Measurements from ENCODE around the gene SAMD3. TPM values are rescaled to one million over a fixed set of nuclear protein-coding genes. Genes with fewer than 3 reads are reported as not detected.
"Not testable (repeated sequence)": the region's sequence is repeated elsewhere in the genome, so short reads cannot be mapped to it uniquely, and the experiment has no call there.

Gene SAMD3
- total RNA-seq, 1 donor from 2014 or later = 1.9 TPM

DNA sequence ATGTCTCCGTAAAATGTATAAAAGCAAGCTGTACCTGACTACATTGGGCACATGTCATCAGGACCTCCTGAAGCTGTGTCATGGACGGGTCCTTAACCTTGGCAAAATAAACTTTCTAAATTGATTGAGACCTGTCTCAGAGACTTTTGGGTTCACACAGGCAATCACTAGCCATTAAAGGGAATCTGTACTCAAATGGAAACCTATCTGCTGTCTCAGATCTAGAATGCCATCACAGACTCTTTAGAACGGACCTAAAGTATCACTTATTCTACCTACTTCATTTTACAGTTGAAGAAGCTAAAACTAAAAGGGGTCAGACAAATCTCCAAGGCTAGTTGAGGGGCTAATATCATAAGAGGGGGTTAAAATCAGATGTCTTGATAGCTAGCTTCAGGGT is 11.1 kb downstream of the SAMD3 start:
- DNase-seq (ENCODE audit: low spot score) = no peak

DNA sequence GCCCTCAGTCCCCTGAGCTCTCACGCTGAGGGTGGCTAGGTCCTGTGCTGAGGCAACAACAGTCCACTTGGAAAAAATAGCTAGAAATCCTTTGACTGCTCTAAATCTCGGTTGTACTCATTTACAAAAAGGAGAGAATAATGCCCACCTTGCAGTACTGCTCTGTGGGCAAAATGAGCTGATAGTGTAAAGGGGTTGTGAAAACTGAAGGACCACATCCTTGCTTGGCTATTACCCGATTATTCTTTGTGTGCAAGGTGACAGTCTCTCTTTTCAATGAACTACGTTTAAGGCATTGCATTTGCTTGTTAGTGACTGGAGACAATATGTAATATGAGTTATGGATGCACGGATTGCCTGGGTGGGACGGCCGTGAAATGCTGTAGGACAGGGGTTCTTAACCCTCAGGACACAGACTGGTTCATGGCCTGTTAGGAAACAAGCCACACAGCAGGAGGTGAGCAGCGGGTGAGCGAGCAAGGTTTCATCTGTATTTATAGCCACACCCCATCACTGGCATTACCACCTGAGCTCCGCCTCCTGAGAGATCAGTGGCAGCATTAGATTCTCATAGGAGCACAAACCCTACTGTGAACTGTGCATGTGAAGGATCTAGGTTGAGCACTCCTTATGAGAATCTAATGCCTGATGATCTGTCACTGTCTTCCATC is 14.6 kb downstream of the SAMD3 start:
- DNase-seq (ENCODE audit: low spot score) = no peak

DNA sequence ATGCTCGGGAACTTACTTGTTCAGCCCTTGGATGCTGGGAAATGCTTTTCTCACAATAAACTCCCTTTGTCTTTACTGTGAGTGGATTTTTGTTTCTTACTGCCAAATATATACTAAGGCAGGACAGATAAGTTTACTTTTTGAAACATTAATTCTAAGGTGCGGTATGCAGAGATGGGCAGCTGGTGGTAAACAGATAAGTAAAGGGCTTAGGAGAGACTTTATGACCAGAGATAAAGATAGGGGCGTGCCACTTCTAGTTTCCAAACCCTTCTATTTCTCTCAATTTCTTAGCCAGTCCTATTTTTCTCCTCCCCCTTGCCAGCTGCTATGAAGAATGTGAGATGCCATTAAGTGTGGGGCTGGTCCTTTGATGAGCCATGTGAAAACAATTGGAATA is 16.3 kb downstream of the SAMD3 start:
- DNase-seq (ENCODE audit: low spot score) = no peak

DNA sequence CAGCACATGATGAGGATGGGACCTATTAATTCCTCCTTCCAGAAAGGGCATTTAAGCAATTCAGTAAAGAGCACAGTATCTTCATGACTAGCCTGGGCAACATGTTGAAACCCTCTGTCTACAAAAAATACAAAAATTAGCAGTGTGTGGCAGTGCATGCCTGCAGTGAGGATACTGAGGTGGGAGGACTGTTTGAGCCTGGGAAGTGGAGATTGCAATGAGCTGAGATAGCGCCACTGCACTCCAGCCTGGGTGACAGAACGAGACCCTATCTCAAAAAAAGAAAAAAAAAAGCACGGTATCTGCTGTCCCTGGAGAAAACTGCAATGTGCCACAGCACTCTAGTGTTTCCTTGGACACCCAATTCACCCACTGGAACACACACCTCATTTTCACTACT is 18.4 kb downstream of the SAMD3 start:
- no peak for DNase-seq (ENCODE audit: low spot score)

DNA sequence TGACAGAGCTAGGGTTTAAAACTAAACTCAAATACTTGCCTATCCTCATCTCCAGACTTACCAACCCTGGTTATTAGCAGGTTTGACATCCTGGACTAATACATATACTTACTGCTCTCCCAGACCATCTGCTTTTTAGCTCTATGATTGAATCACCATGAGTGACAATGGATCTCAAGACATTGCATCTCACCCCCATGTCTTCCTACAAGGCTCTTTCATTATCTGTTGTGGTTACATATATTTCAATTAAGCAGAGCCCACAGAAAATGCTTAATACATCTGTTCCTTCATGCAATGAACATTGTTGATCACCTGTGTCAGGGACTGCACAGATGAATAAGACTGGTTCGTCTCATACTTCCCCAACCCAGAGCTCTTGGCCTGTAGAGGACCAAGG is 19.4 kb downstream of the SAMD3 start:
- DNase-seq (ENCODE audit: low spot score) = no peak

DNA sequence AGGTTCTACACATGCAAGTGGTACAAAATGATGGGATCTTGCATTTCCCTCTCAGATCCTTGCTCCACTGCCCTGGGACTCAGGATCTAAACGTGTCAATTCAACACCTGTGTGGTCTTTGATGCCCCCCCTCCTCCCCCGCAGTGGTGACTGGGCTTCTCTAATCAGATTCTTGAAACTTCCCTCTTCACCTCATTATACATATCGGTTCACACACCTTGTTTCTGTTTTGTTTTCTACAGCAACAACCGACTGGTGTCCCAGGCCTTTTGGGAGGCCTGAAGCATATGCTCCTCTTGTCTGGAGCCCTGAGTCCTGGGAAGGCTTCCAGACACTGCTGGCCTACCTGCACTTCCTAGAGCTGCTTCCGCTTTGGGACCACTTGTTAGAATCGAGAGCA is 20.0 kb downstream of the SAMD3 start:
- DNase-seq (ENCODE audit: low spot score) = no peak

DNA sequence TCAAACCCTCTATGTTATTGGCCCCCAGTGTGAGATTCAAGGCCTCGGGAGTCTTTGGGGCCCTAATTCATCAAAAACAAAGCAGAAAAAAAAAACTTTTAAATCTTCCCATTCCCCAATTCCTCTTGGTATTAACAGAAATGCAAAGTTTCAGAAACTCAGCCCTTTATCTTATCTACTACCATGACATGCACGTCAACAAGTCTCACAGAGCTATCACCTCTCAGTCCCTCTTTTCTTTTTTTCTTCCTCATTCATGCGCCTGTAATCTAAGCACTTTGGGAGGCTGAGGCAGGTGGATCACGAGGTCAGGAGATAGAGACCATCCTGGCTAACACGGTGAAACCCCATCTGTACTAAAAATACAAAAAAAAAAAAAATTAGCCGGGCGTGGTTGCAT is 22.7 kb downstream of the SAMD3 start:
- DNase-seq (ENCODE audit: low spot score) = no peak

DNA sequence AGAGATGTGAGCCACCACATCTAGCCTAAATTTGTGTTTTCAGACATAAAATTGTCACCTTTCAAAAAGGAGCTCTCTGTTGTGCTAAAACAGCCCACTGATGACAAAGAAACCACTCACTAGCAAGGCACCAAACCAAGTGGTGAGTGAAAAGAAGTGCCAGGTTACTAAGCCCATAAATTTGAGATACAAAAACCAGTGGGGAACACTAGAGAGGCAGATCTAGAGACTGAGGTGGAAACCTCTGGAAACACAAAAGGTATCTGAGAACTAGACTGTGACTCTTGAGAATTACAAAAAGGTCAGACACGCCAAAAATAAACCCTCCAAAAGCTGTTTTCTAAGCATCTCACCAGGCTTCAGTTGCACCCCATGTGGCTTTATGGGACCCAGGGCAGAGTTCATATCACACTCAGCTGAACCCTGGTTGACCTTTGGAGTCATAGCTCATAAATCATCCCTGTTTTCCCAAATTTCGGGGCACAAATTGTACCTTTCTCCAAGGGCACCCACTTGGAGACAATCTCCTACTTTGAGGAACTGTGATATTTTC is 24.2 kb downstream of the SAMD3 start:
- DNase-seq (ENCODE audit: low spot score) = no peak

DNA sequence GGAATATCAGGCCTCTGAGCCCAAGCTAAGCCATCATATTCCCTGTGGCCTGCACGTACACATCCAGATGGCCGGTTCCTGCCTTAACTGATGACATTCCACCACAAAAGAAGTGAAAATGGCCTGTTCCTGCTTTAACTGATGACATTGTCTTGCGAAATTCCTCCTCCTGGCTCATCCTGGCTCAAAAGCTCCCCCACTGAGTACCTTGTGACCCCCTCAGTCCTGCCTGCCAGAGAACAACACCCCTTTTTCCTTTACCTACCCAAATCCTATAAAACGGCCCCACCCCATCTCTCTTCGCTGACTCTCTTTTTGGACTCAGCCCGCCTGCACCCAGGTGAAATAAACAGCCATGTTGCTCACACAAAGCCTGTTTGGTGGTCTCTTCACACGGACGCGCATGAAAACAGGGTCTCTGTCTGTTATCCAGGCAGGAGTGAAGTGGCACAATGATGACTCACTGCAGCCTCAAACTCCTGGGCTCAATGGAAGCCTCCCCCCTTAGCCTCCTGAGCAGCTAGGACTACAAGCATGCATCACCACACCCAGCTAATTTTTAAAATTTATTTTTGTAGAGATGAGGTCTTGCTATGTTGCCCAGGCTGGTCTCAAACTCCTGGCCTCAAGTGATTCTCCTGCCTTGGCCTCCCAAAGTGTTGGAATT is 24.8 kb downstream of the SAMD3 start:
- DNase-seq (ENCODE audit: low spot score) = not testable (repeated sequence)

DNA sequence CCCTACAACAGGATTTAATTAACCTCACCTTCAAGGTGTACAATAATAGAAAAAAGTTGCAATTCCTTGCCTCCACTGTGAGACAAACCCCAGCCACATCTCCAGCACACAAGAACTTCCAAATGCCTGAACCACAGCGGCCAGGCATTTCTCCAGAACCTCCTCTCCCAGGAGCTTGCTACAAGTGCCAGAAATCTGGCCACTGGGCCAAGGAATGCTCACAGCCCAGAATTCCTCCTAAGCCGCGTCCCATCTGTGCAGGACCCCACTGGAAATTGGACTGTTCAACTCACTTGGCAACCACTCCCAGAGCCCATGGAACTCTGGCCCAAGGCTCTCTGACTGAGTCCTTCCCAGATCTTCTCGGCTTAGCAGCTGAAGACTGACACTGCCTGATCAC is 28.3 kb downstream of the SAMD3 start:
- DNase-seq (ENCODE audit: low spot score) = not testable (repeated sequence)

DNA sequence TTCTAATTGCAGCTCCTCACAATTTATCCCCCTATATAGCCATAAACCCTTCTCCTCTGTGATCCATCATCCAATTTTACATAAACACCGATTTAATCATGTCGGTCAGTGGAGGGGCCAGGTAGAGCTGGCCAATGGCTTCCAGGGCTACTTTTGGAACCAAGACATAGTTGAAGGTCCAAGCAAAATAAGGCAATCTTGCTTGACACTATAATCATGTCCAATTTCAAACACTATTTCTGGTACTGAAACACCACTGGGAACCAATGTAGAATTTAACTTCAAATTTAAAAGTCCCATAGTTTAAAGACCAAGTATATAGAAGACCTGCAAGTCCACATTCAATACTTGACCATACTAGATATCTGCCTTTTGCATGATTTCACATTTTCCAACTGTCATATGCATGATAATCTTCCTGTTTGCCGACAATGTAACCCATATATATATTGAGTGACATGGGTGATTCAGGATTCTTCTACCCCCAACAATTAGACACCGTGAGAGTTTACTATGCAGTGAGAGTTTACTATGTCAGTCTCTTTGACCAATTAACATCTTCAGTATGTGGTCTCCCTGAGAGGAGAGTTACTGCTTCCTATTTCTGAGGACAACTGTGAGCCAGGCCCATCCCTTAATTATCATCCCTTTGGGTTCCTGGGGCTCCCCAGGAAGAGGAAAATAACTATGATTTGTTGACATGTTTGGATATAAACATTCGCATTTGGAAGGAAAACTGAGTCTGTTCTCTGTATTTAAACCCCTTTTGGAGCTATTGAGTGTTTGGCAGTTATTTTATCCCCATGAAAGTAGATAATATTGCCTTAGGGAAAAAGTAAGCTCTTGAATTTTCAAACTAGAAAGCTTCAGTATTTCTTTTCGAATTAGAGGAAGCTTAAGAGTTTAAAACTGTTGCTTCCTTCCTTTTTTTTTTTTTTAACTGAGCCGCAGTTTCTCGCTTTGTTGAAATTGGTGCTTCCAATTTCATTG is 31.8 kb downstream of the SAMD3 start:
- DNase-seq (ENCODE audit: low spot score) = no peak

DNA sequence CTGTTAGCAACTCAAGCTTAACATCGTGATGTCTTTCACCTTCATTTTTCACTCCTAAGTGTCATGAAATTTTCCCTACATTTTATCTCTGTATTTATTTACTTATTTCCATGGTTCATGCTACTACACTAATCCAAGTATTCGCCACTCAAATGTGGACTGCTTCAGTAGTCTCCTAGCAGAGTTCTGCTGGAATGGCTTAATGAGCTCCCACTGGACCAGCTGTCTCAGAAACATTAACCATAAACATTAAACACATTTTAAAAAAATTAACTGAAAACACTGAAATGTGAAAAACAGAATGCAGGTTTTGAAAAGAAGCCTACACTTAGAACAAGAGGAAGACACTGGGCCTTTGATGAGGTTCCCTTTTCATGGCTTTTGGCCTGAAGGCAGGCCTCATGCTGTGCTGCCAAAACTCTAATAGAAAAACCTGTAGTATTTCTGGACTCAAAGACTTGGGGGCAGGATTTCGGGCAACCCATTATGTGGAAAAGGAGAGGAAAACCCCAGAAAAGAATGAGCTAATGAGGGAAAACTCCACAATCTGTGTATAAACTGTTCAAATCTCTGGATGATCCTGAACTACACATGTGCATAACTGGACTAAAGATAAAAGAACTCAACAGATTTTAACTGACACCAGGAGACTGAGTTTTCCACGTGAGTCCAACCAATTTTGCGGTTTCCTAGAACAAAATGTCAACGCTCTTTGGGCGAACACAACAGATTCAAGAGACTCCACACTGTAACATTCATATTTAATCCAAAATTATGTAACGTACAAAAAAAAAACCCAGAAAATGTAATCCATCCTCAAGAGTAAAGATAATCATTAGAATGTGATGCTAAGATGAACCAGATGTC is 33.0 kb downstream of the SAMD3 start:
- DNase-seq (ENCODE audit: low spot score) = no peak

DNA sequence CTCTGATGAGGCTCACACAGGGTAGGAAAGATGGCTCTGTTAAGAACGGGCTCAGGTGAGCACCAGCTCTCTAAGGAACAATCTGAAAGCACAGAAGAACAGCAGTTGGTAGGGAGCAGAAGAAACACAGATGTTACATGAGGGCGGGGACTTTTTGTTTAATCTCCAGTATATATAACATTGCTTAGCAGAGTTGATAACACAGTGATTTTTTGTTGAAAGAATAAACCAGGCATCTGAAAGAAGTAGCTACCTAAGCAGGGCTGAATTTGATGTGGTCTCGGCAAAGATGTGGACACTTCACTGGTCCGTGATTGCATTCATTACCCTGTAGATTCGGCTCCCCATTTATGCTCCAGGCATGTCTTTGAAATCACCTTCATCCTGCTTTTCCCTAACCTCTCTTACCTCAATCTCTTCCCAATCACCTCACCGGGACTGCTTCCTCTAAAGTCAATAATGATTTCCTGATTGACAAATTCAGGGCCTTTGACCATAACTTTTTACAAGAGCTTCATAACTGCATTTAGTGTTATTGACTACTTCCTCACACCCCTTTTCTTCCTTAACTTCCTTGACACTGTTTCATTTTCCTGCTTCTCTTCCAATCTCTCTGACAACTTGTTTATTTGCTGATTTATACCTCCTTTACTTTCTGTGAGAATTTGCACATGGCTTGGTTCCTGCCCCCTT is 34.4 kb downstream of the SAMD3 start:
- no peak for DNase-seq (ENCODE audit: low spot score)

DNA sequence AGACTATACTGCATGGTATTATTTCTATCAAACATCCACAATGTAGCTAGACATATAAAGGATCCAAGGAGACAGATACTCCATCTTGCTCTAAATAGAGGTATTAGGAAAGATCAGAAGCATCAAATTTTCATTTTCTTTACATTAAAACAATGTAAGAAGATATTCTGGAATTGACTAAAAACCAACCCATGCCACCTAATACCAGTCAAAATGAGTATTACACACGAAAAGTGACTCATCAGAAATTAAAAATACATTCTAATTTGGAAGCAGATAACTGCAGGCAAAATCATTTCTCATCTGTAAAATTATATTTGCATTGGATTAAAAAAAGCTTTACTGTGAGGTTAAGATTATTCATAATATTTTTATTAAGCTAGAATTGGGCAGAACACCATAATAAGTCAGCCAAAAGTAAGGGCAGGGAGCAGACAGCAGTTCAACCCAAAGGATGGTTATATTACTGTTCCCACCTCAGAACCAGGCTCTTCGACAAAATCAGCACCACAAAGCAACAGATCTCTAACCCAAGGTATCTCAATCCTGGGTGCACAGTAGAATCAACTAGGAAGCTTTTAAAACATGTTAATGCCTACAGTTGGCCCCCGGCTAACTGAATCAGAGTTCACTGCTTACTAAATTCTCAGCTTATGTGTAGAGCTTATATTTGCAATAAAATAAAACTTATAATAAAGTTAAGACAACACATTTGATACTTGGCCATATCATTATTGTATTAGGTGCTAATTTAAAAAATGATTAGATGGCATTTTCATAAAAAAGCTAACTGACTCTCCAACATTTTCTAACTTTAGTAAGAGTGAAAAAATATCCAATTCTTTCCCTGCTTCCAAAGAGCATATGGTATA is 35.2 kb downstream of the SAMD3 start:
- DNase-seq (ENCODE audit: low spot score) = no peak

DNA sequence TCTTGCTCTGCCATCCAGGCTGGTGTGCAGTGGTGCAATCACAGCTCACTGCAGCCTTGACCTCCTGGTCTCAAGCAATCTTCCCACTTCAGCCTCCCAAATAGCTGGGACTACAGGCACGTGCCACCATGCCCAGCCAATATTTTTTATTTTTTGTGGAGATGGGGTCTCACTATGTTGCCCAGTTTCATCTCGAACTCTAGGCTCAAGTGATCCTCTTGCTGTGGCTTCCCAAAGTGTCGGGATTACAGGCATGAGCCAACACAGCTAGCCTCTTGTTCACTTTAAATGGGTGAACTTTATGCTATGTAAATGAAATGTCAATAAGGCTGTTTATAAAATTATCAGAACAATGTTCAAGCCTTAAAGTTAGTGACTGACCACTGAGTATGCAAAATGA is 37.1 kb downstream of the SAMD3 start:
- DNase-seq (ENCODE audit: low spot score) = no peak

DNA sequence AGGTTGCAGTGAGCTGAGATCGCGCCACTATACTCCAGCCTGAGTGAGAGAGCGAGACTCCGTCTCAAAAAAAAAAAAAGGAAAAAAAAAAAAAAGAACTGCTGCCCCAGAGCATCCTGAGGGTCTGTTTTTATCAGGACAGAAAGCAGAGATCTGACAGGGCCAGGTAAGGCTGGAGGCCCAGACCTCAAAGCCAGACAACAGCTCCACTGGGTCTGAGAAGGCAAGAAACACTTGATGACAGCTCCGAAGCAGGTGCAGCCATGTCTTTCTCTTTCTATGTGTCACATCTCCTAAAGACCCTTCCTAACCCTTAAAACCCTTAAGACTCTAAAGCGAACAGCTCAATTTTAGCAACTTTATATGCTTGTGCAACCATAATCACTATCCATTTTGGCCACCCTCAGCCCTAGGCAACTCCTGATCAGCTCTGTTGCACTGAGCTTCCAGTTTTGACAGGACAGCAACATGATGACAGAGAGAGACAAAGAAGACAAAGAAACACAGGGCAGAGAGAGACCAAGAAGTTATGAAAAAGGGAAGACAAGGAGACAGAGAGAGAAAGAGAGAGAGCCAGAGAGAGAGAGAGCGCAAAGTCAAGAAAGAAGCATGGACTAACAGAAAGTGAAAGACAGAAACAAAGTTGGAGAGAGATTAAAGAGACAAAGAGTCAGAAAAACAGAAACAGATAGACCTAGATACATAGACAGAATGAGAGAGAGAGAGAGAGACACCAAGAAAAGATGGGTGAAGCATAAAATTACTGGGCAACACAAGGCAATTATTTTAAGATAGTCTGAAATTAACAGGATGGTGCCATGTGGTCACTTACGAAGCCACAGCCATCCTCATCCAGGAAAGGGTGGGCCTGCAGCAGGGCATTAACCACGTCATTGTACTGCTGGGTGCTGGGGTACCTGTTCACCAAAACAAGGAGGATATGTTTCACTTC is 39.2 kb downstream of the SAMD3 start:
- no peak for DNase-seq (ENCODE audit: low spot score)

DNA sequence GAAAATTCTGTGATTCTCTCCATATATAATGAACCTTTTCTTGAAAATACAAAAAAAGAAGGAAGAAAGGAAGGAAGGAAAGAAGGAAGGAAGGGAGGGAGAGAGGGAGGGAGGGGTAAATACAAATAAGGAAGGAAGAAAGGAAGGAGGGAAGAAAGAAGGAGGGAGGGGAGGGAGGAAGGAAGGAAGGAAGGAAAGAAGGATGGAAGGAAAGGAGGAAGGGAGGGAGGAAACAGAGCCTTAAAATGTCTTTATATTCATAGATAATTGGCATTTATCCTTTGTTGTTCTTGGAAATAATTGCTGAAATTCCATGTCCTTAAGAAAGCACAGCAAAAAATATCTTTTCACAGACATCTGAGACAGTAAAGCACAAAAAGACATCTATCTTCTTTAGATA is 40.3 kb downstream of the SAMD3 start:
- no peak for DNase-seq (ENCODE audit: low spot score)

DNA sequence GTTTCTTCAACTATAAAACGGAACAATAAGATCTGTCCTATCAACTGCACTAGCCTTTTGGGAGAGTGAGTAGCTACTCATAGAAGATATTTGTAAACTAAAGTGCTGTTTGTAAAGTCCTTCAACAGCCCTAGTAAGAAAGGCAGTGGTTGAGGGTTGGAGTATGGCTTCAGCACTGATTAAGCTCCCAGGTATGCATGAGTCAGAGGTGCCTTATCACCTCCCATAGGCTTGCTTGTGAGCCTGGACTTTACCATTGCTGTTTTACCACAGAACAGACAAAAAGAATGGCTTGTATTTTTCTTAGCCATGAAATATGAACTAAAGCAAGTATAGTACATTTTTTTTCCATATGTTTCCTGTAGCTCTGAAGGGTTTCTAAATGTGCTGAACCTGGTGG is 44.1 kb downstream of the SAMD3 start:
- DNase-seq (ENCODE audit: low spot score) = no peak

DNA sequence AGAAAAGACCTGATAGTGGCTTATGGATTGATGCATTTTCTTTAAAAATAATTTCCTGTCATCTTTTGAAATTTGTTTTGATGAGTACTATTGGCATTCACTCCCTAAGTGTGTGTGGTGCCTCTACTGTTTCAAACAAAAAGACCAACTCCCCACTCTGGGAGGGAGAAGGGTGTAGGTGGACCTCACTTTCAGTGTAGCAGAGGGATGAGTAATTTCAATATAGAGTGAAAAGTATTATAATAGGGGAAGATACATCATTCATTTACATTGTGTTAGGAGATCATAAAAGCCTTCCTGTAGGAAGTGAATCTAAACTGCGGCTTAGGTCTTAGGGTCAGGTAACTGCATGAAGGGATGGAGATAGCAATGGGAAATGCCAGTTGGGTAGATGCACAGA is 46.4 kb downstream of the SAMD3 start:
- DNase-seq (ENCODE audit: low spot score) = no peak
